HG03565 (cell line): Measurements from ENCODE around the gene ATXN7.

Experiments
- ATAC-seq: cut with Tn5 transposase; IDR thresholded peaks from one replicate; pipeline ENCODE4 v1.9.1; 2021; ENCODE audit warnings: mild to moderate bottlenecking, moderate library complexity; ENCODE audit not compliant: unreplicated experiment

ATXN7 gene

DNA sequence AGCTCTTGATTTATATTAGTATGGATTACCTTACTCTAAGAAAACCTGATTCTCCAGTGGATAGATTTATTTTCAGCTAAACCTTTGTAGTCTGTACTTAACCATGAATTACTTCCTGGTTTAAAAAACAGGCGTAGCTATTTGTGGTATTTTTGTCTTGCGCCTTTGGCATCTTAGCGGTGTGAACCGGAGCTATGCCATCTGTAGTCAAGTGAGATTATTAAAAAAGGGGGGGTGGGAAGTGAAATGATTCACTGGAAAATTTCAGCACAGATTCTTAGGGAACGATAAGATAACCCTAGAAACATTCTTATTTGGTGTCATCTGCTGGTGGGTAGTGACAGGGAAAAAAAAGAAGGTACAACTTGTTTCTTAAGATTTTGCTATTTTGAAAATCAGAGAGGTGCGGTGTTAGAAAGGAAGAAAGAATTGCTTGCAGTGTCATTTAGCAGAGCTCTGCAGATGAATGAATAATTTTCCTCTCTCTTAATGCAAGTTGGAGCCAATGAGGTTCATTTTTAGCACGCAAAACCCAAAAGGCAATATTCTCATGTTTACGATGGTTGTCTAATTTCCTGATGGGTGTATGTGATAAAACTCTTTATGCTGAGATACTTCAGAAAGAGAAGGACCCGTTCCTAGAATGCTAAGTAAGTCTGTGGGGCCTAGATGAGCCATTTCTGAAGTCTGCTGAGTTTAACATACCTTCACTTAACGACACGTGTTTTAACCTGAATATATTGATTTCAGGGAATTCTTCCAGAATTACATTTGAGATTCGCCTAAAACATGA lies 115.6 kb downstream of the ATXN7 start:
- ATAC-seq = no peak

DNA sequence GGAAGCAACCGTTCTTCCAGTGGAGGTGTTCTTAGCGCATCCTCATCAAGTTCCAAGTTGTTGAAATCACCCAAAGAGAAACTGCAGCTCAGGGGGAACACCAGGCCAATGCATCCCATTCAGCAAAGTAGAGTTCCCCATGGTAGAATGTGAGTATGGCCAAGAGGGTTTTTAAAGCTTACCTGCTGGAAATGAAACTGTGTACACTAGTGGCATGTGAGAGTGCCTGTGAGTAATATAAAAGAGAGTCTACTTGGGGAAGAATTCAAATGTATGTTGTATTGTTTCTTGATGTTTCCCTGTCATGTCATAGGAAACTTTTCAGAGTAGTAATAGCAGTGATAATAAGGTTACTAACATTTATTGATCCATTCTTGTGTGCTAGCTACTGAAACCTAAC lies 116.4 kb downstream of the ATXN7 start:
- no peak for ATAC-seq

DNA sequence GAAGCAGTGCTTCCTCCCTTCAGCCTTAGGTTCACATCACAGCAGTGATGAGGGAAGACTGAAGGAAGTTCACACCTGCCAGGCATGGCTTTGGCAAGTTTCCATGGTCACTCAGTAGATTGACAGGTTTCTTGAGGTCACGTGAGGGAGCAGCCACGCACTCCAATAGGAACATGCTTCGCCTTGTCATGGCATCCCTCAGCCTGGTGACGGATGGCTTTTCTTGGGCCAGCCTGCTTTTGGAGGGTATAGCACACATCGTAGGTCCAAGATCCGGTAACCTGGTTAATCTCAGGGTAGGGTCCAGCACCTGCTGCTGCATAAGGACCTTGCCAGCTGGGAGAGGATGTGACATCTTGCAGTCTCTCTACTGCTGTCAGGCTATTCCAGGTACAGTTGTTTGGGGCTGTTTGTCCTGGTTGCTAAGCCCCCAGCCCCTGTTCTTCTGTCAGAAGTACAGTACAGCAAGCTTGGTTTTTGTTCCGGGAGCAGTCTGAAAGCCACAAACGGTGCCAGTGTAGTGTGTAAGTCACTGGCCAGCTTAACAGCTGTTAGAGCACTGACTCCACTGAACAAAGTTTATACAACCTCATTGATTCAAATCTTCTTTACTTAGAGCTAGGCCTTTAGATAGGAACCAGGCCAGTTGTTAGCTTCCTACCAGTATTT lies 117.3 kb downstream of the ATXN7 start:
- no peak for ATAC-seq

DNA sequence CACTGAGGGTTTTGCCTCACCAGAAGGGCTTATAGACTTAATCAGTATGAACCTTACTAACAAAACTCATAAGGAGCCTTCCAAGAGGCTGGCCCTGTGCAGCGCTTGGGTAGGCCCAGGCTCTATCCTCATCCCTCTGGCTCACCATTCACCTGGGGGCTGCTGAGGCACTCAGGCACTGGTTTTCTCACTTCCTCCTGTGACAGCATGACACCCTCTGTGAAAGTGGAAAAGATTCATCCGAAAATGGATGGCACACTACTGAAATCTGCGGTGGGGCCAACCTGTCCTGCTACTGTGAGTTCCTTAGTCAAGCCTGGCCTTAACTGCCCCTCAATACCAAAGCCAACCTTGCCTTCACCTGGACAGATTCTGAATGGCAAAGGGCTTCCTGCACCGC lies 118.3 kb downstream of the ATXN7 start:
- ATAC-seq = no peak

DNA sequence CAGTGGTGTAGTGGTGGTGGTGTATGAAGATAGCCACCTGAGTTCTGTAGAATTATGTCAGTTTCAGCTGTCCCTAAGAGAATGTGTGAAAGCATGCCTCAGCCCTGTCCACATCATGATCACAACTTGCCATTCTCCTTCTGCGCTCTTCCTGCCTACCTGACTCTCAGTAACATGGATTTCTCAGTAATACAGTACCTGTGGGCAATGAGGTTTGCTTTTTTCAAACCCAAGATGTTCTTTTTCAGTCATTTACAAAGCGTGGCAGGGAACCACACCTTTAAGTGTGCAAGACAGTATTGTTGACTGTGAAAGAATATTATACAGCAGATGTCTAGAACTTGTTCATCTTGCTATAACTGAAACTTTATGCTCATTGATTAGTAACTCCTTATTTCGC lies 120.7 kb downstream of the ATXN7 start:
- ATAC-seq = no peak

DNA sequence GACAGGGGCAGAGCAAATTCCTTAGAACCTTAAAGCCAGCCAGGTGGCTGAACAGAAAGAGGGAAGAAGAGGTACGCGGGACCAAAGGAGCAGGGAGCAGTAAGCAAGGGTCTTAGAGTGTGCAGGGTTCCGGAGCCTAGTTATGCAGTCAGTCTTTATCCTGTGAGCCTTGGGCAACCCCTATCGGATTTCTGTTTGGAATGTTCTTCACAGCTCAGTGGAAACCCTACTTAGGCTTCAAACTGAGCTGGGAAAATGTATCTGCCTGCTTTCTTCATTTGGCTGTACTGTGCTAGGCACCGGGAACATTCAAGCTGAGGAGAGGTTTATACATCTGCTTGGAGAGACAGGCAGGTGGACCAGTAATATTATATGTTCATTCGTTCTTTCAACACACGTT lies 122.5 kb downstream of the ATXN7 start:
- ATAC-seq = no peak

DNA sequence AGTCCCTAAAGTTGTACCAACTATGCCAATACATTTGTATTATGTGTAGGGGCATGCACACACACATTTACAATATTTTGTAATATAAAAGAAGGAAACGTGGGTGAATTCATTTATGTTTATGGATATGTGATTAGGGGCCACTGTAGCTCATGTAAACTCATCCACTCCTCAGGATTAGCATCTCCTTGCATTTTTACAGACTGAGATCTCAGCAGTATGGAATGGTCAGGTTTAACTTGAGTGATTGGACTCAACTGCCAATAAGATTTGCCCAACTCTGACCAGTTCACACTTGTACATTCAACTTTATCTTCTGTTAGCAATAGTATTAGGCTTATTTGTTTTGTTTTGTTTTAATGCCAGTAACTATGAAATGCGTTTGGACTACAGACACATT lies 123.2 kb downstream of the ATXN7 start:
- no peak for ATAC-seq

DNA sequence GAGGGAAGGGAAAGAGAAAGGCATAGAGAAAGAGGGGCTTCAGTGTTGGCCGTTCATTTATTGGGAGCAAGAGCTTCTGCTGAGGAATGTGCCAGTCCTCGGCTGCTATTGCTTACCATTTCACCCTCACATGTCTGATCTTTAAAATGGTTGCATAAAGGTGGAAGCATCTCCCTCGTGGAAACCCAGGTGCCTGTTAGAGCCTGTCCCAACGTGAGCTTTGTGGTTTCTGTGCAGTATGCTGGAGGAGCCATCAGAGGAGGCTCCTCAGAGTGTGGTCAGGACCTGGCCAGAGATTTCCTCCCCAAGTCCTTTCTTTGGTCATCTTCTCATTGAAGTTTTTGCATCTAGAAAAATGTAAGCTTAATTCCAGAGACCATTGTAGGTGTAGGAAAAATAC lies 125.3 kb downstream of the ATXN7 start:
- ATAC-seq = no peak

DNA sequence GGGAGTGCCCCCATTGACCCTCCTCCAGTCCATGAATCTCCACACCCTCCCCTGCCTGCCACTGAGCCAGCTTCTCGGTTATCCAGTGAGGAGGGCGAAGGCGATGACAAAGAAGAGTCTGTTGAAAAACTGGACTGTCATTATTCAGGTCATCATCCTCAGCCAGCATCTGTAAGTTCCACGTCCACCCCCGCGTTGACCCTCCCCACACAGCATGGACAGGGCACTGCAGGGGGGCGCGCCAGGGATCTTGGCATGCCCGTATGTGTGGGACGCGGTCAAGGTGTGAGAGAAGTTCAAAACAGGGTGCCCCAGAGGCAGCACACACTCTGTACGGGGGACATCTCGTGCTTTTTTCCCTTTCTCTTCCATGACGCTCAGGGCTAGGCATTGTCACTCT lies 126.5 kb downstream of the ATXN7 start:
- no peak for ATAC-seq

DNA sequence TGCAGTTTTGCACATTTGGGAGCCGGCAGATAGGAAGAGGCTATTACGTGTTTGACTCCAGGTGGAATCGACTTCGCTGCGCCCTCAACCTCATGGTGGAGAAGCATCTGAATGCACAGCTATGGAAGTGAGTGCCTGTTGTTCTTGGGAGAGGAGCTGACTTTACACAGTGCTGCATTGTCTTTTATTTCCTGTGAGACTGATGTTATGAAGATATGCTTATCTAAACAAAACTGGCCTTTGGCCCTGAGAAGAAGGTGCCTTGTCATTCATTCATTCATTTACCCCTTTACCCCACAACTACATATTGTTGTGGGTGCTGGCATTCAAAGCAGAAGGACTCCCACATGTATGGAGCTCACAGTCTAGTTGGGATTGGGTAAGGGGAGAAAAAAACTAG lies 127.1 kb downstream of the ATXN7 start:
- ATAC-seq = no peak

DNA sequence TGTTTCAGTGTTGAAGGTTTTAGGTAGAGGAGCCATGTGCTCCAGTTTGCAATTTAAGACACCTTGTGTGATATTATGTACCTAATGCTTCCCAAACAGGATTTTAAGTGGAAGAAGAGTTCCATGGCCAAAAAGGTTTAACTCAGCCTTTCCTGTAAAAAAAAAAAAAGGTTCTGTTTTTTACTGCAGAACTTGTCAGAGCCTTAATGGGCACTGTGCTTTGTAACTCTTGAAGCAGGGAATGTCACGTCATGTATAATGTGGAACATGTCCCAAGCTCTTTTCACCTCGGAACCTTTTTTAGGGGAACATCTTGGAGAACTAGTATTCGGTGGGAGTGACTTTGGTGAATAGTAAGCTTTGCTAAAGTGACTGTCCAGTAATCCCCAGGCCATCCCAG lies 128.0 kb downstream of the ATXN7 start:
- ATAC-seq = no peak

DNA sequence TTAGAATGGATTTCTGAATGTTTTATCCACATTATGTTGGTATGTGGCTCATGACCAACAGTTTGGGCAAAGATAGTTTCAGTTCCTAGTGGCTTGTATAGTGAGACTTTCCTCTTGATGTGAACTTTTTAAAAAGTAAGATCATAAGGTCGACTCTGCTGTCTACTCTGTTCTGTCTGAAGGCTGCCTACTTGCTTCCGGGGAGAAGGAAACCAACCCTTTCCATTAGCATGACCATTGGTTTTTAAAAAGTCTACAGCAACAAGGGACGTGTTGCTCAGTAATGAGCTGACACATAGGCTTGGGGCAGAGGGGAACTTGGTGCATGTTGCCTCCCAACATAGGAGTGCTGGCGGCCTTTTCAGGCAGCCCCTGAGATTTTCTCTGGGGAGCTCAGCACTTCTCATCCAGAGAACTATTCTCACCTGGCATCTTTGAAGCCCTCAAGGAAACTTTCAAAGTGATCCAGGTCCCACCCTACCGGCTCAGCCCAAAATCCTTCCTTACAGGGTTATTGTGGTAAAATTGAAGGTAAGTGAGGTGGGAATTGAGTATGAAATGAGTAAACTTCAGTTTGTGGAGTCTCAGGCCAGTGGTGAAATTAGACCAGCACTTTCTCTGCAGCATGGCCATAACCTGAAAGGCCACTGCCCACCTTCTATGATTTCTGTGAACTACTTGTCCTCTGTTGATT lies 129.0 kb downstream of the ATXN7 start:
- ATAC-seq = no peak

DNA sequence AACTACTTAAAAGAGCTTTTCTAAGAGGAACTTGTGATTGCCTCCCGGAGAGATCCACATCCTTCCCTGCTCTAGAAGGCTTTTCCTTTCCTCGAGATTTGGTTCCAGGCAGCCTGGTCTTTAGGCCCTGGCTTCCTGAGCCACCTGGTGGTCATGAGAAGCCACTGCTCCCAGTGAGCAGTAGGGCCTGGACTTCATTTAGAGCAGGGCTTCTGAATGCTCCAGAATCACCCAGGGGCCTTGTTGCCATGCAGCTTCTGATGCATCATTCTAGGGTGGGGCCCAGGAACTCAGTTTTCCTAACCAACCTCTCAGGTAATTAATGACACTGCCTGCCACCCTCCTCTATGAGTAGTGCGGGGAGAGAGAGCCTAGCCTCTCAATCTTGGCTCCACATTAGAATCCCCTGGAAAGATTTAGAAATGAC lies 130.0 kb downstream of the ATXN7 start:
- ATAC-seq = peak; percentile 83

DNA sequence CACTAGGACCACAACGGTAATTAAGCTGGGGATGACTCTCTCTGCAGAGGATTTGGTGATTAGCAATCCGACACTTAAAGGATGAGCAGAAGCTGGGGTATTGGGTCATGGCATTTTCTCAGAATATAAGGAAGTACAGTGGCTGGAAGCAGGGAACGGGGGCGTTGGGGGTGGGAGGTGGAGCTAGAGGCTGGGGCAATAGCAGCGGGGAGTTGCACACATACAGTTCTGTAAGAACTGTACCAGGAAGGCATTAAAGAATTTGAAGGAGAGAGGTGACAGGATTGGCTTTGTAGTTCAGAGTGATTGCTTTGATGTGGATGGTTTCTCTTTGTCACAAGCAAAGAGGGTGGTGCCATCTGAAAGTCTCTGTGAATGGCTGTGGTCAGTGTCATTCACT lies 131.4 kb downstream of the ATXN7 start:
- no peak for ATAC-seq

DNA sequence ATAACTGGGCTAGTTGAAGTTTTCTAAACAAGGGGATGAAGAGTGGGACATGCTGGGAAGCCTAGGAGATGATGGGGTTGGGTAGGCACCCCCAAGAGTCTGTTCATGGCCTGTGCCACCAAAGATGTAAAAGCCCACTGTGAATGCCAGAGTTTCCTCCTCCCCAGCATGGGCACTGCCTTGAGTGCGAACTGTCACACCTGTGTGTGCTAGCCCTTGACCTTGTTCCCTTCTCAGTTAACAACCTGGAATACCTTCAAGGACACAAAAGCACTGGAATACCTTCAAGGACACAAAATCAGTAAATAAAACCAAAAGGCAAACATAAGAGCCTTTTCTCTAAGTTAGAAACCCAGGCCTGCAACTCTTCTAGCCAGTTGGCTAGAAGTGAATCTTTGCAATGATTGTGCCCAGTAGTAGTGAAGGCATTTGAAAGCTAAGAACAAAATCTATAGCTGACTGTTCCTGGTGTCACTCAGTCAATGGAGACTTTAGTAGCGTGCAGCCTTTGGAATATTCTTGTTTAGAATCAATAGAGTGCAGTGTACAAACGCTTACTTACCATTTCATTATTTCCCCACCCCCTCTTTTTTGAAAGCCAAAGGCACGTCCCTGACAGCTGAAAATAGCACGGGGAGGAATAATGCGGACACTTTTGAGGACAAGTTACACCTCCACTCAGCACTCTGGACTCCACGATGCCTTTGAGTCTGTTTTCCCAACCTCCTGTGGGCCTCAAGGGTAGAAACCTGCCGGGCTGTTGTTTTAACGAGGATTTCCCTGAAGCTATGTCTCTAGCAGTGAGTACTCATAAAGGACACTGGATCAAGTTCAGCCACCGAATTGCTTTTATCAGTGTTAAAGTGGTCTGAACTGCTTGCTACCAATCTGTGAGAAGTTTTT lies 135.4 kb downstream of the ATXN7 start:
- ATAC-seq = no peak

DNA sequence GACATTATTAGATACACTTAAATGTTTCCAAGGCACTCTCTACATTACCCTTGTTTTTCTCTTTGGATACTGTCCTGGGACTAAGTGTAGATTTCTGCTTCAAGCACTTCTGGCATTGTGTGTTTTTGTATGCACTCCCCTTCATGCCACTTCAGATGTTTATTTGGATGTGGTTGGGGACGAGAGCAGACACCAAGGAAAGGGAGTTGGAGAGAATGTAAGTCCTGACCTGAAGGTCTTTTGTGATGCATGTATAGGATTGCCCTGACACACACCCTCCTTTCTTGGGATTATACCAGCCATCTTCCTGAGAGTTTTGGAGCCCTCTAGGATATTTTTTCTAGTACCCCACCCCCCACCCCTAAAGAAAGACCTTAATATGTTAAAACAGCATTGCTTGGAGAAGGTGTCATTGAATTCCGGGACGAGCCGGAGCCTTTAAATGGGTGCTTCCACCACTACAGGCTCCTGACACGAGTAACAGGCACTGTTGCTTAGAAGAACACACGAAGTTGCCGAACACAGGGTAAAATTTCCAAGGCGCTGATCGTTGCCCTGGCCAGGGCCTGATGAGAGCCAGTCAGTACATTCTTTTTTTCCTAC lies 136.9 kb downstream of the ATXN7 start:
- ATAC-seq = no peak

DNA sequence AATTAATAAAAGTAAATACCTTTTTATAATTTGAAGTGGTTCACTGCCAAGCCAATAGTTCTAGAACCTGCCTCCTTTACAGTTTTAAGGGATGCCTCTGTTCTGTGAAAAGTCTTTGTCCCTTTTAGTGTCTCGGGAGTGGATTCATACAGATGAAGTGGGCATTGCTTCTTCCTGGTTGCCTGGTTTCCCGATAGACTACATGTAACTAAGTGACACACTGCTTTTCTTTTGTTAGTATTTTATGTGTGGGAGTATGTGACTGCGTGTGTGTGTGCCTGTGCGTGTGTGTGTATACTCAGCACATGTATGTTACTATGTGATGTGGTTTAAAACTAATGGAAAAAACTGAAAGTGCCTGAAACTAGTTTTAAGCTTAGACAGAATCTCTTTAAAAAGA lies 138.6 kb downstream of the ATXN7 start:
- ATAC-seq = no peak

DNA sequence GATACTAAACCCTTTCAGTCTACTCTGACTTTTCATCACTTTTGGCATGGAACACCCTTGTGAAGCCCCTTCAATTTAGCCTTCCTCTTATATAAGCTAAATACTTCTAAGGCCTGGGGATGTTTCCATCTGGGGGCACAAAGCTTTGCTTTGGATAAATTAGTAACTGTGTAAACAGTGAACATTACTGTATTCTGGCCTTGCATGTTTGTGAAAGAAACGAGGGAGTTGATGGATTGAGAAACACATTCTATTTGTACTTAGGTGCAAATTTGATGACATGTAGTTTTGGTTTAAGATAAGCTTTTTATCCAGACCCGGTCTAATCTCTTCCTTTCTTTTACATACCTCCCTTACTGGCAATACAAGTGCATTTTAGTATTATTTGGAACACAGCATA lies 139.9 kb downstream of the ATXN7 start:
- no peak for ATAC-seq

DNA sequence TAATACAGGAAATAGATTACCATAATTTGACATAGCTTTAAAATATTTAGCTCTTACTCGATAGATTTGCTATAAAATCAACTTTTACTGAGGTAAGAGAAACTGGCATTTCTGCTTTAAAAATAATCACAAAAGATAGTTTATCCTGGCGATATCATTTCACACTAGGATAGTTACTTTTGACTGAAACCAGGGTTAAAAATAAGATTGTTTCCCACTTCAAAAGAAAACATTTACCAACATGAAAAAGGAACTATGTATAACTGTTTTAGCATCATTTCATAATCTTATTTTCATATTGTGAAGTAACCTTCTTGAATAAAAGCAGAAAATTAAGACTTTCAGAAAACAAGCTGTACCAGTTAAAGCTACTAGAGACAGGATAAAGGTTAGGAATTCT lies 144.3 kb downstream of the ATXN7 start:
- ATAC-seq = no peak

DNA sequence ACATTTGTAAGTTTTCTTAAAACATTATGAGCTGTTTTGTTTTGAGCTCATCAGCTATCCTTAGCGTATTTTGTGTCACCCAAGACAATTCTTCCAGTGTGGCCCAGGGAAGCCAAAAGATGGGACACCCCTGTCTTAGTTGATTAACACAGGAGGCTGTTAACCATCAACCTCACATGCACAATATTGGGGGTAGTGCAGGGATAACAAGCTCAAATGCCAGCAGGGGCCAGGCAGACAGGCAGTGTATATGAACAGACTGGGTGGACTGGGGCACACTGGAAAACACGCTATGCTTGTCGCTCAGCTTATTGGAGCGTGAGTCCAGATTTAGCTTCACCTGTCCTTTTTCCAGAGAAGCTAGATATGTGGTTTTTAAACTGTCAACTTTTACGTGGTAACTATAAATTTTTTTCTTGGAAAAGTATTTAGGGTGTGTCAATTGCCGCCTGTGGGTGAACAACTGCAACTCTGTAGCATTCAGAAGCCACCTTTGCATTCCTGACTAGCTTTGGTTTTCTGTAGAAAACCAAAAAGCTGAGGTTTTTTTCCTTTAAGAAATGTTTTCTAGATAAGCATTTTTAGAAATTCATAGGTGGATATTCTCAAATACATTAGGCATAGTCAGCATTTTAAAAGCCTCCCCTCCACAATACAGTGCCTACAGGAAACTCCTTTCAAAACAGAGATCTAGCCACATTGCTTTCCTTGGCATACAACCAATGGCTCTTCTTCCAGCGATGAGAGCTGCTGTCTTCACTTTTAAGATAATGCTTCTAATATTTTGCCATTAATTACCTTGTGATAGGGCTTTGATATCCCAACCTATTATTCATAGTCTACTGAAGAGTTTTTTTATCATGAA lies 145.1 kb downstream of the ATXN7 start:
- no peak for ATAC-seq
